Fibroblast of skin of right quadriceps (primary cell): ENCODE results near the gene XPNPEP2.

ENCODE experiments used
- DNase-seq: peaks from one replicate; pipeline ENCODE4 v3.0.0-alpha.2; 2013

Gene XPNPEP2, protein sequence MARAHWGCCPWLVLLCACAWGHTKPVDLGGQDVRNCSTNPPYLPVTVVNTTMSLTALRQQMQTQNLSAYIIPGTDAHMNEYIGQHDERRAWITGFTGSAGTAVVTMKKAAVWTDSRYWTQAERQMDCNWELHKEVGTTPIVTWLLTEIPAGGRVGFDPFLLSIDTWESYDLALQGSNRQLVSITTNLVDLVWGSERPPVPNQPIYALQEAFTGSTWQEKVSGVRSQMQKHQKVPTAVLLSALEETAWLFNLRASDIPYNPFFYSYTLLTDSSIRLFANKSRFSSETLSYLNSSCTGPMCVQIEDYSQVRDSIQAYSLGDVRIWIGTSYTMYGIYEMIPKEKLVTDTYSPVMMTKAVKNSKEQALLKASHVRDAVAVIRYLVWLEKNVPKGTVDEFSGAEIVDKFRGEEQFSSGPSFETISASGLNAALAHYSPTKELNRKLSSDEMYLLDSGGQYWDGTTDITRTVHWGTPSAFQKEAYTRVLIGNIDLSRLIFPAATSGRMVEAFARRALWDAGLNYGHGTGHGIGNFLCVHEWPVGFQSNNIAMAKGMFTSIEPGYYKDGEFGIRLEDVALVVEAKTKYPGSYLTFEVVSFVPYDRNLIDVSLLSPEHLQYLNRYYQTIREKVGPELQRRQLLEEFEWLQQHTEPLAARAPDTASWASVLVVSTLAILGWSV

DNA sequence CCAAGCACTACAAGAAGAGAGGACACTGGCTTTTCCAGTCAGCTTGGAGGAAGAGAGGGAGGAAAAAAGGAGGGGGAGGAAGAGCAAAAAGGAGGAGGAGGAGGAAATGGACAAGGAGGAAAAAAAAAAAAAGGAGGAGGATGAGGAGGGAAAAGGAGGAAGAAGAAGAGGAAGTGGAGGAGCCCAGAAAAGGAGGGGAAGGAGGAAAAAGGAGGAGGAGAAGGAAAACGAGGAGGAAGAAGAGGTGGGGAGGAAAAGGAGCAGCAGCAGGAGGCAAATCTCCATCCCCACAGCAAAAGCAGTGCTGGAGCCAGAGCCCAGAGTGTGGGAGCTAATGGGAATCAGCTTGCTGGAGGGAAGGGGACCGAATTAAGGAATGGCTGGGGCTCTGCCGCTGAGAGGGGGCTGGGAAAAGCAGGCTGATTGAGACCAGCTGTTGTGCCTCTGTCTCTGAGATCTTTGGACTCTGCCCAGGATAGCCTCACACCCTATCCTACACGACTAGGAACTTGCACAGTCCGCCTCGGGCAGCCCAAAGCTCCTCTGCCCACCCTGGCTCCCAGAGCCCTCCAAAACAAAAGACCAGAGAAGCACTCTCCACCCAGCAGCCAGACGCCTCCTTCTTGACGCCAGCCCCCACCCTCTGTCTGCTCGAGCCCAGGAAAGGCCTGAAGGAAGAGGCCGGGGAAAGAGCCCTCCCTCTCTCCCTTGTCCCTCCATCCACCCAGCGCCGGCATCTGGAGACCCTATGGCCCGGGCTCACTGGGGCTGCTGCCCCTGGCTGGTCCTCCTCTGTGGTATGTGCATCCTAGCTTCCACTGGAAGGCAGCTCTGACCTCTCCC, at the start of gene XPNPEP2:
Gene XPNPEP2, plus strand, starts transcription at position 514 of the 843 bp plus-strand sequence. Its CDS starts 235 bp downstream, at position 749.
- DNase-seq = peak; percentile 73

- DNase-seq = no peak
These were observed 49.0 kb upstream of the XPNPEP2 start for GRCh38 chrX:129689796-129690195.

- DNase-seq = peak; percentile 56
These were observed 48.3 kb upstream of the XPNPEP2 start for GRCh38 chrX:129690435-129690834.

DNA sequence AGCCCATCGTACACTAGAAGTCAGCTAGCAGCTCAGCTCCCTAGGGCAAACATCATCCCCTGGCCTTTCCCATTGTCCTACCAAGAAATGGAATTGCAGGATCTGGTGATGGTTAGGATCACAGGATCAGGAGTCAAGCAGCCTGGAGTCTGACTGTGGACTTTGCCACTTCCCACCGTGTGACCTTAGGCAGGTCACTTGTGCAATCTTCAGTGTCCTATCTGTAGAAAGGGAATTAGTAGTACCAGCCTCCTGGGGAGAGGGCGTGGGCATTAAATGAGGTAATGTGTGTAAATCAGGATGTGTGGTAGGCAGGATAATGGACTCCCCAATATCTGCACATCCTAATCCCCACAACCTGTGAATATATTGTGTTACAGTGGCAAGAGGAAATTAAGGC, 45.4 kb upstream of the XPNPEP2 start:
- DNase-seq = no peak

- DNase-seq = no peak
These were observed 44.0 kb upstream of the XPNPEP2 start for GRCh38 chrX:129694805-129695204.

DNA sequence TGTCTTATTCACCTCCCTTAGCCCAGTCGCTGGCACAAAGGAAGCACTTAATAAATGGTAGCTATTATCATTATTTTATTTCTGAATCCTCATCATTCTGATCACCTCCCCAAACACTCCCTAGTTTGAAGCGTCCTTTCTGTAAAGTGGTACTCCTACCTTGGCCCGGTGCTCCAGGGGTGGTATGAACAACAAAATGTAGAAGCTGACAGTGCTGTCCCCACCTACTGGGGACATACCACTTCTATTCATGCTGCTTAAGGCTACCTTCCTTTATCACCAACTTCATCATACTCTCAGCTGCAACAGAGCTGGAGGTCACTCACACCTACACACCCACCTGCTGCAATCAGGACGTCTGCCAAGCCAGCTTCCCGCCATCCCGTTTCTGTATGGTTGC, 43.2 kb upstream of the XPNPEP2 start:
- DNase-seq = no peak

DNA sequence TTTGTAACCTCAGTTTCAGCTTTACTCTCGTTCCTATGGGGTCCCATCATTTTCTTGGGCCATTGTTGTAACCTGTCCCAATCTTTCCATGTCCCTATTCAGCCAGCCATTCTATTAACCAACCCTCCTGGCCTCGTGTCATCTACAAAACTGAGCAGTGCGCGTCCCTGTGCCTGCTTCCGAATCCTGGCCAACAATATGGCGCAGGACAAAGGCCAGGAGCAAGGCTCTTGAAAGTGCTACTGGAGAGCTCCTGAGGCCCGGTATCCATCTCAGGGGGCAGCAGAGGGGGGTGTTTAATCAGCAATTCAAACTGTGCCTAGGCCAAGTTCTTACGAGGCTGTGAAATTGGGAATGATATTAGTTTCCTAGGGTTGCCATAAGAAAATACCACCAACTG, 42.8 kb upstream of the XPNPEP2 start:
- DNase-seq = no peak

DNA sequence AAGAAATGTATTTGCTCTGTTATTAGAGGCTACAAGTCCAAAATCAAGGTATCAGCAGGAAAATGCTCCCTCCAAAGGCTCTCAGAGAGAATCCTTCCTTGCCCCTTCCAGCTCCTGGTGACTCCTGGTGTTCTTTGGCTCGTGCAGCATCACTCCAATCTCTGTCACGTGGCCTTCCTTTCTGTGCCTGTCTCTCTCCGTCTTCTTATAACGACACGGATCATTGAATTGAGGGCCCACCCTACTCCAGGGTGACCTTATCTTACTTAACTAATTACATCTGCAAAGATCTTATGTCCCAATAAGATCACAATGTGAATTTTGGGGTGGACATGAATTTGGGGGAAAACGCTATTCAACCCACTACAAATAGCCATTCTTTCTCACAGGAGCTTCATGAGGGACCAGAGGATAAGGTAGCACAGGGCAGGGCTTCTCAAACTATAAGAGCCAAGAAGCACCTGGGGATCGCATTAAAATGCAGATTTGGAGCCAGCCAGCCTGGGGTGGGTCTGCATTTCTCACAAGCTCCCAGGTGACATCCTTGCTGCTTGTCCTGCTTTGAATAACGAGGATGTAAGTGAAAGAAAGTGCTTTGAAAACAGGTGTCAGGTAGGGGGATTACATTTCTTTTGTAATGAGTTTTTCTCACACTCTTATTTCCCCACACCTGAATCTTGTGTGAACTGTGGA, 42.2 kb upstream of the XPNPEP2 start:
- no peak for DNase-seq

GRCh38 chrX:129697204-129697829, 41.5 kb upstream of the XPNPEP2 start:
- no peak for DNase-seq

- DNase-seq = no peak
These were observed 40.6 kb upstream of the XPNPEP2 start for GRCh38 chrX:129698150-129698549.

DNA sequence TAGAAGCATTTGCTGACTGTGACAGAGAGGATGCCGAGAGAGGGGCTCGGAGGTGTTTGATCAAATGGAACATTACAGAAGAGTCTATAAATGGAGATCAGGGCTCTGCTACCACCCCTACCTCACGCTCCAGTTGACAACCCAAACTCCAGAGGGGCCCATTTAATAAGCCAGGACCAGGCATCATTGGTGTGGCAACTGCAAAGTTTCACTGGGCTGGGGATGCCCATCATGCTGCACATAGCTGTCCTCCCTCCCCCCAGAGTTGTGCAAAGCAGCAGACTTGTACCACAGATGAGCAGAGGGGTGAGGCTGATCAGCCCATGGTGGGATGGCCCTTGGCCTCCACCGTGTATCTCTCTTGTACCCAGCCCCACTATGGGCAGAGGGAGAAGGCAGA, 38.2 kb upstream of the XPNPEP2 start:
- no peak for DNase-seq

GRCh38 chrX:129701624-129702069, 37.1 kb upstream of the XPNPEP2 start:
- peak; percentile 63 for DNase-seq

DNA sequence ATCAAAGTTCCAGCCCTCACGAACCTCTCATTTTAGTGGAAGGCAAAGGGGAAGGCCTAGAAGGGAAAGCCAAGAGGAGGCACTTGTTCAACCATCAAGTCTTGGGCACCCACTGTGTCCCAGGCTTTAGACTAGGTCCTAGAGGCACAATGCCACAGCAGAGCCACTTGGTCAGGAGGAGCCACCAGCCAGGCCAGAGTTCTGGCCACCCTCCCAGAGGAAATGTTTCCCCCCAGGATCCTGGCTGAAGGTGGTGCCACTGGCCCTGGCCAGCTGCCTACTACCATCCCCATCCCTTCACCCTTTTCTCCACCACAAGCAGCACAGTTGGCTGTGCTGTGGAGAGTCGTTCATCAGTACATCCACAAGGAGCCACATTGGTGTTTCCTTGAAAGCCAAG, 34.3 kb upstream of the XPNPEP2 start:
- DNase-seq = no peak

DNA sequence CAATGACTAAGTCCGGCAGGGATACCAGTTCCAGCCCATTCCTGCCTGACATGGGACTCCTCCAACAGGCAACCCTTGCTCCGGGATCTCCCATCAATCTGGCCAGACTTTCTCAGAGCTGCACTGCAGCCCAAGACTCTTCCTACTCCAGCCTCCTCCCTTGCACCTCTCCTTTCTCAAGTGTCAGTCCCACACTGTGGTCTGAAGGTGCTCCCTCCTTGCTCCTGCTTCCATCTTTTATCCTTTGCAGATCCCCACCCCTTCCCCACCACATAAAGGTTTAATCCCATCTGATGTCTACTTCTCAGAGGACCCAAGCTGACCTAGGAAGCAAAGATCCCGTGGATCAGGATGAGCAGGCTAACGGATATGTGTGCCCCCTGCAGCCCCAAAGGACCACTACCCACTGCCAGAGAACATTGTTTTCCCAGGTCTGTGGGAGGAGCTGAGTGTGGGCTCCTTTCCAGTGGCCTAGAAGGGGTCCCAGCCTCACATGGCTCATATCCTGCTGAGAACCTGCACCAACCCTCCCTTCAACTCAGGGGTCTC, 33.3 kb upstream of the XPNPEP2 start:
- DNase-seq = no peak

- DNase-seq = no peak
These were observed 32.8 kb upstream of the XPNPEP2 start for GRCh38 chrX:129705988-129706387.

GRCh38 chrX:129706400-129707072, 32.2 kb upstream of the XPNPEP2 start:
- DNase-seq = no peak

- DNase-seq = no peak
These were observed 24.2 kb upstream of the XPNPEP2 start for GRCh38 chrX:129714581-129714980.

DNA sequence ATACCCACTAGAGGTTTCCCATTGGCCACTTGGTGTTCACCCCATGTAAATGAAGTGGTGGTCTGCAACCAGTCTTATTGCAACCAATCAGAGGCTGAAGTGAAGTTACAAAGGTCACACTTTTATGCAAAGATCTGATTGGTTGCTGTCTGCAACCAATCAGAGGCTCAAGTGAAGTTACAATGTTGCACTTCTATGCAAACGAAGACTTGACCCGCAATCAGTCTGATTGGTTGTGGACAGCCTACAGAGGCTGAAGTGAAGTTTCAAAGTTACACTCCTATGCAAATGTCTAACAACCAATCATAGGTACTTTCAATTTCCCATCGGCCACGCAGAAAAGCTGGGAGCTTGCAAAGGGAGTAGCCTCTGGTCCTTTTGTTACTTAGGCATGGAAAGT, 22.3 kb upstream of the XPNPEP2 start:
- no peak for DNase-seq

GRCh38 chrX:129717892-129718291, 20.9 kb upstream of the XPNPEP2 start:
- DNase-seq = peak; percentile 80

DNA sequence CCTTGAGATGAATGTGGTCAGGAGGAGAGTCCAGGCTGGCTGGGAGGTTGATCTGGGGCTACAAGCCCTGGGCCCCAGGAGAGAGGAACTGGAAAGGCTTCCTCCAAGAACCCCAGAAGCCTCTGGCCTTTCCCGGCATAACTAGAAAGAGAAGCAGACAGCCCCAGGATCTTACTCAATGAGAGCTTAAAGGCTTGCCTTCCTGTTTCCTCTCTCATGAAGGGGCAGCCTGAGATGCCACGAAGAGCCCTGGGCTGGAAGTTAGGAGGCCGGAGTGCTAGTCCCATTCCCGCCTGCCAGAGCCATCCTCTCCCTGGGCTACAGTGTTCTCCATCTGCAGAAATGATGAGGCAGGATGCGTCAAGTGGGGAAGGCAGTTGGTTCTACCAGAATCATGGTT, 20.1 kb upstream of the XPNPEP2 start:
- DNase-seq = no peak

DNA sequence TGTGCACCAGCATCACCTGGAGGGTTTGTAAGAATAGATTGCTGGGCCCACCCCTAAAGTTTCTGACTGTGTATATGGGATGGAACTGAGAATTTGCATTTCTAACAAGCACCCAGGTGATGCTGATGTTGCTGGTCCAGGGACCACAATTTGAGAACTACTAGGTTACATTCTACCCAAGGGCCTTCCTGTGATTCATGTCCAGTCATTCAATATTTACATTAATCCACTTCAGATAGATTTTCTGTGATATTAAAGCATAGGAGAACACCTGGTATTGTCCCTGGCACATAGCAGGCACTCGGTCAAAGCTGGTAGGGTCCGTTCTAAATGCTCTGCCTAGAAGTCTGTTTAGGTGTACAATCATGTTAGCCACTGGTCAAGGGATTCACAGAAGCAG, 19.5 kb upstream of the XPNPEP2 start:
- DNase-seq = no peak
